Kidney epithelial cell (primary cell): Measurements from ENCODE around the gene NUP205. TPM values are rescaled to one million over a fixed set of nuclear protein-coding genes. Genes with fewer than 3 reads are reported as not detected.

ENCODE experiments used
- DNase-seq: peaks from one replicate; pipeline ENCODE4 v3.0.0-alpha.2; 2010; ENCODE audit warnings: low read depth
- H3K27me3 ChIP-seq: 2 replicates; pipeline ENCODE4 v1.6.0; 2011; ENCODE audit warnings: low read length; ENCODE audit not compliant: control insufficient read depth, insufficient read depth
- H3K36me3 ChIP-seq: 2 replicates; pipeline ENCODE4 v1.5.1; 2011; ENCODE audit warnings: low read length; ENCODE audit not compliant: control insufficient read depth, insufficient read depth
- H3K4me3 ChIP-seq: 2 replicates; pipeline ENCODE4 v1.5.1; 2011; ENCODE audit warnings: low read depth, mild to moderate bottlenecking, control low read depth, low read length
- CTCF ChIP-seq: IDR thresholded peaks from 2 replicates; pipeline ENCODE4 v1.5.1; 2011; ENCODE audit warnings: mild to moderate bottlenecking, moderate library complexity, low read length, control low read depth, inconsistent platforms; ENCODE audit not compliant: insufficient read depth, poor library complexity, severe bottlenecking
- total RNA-seq: library from RNA; depleted of rRNA; stranded (reverse); fragments of >200 nt; gene quantifications from 2 replicates; pipeline ENCODE4 v1.2.3, GENCODE V29; 2015

Gene NUP205
- total RNA-seq, 1 donor from 2014 or later: 58.1 TPM

GRCh38 chr7:135597181-135597925, 39.6 kb downstream of the NUP205 start:
- Histone ChIP-seq H3K27me3 (no peaks in the 10 kb centered on the region), H3K4me3 (no peak overlapping the region), H3K36me3 (no peaks in the 10 kb centered on the region)
- no peak for TF ChIP-seq CTCF
- no peak for DNase-seq

GRCh38 chr7:135597926-135598305, 40.2 kb downstream of the NUP205 start:
- no peaks in the 10 kb centered on the region for H3K36me3 ChIP-seq
- H3K4me3 ChIP-seq: no peak overlapping the region
- TF ChIP-seq CTCF: no peak
- no peaks in the 10 kb centered on the region for H3K27me3 ChIP-seq
- DNase-seq: no peak

GRCh38 chr7:135599471-135599870, 41.8 kb downstream of the NUP205 start:
- Histone ChIP-seq H3K27me3 (no peaks in the 10 kb centered on the region), H3K4me3 (no peak overlapping the region), H3K36me3 (no peaks in the 10 kb centered on the region)
- DNase-seq: no peak
- TF ChIP-seq CTCF: no peak

GRCh38 chr7:135600226-135600625, 42.5 kb downstream of the NUP205 start:
- H3K36me3 ChIP-seq: no peaks in the 10 kb centered on the region
- no peaks in the 10 kb centered on the region for H3K27me3 ChIP-seq
- TF ChIP-seq CTCF: no peak
- H3K4me3 ChIP-seq: no peak overlapping the region
- no peak for DNase-seq

GRCh38 chr7:135601182-135601581, 43.5 kb downstream of the NUP205 start:
- DNase-seq: no peak
- no peaks in the 10 kb centered on the region for H3K36me3 ChIP-seq
- TF ChIP-seq CTCF: no peak

GRCh38 chr7:135602304-135602703, 44.6 kb downstream of the NUP205 start:
- no peak for DNase-seq
- Histone ChIP-seq H3K36me3 (no peaks in the 10 kb centered on the region), H3K4me3 (no peak overlapping the region), H3K27me3 (no peaks in the 10 kb centered on the region)
- TF ChIP-seq CTCF: no peak

More at GRCh38 chr7:135601182-135601581, 43.5 kb downstream of the NUP205 start:
- H3K27me3 ChIP-seq: no peaks in the 10 kb centered on the region
- no peak overlapping the region for H3K4me3 ChIP-seq
